Smooth muscle cell (in vitro differentiated cells): ENCODE data around the gene ITGB8. TPM values are rescaled to one million over a fixed set of nuclear protein-coding genes. Genes with fewer than 3 reads are reported as not detected.

Experiments
- DNase-seq: peaks from one replicate; lab custom pipeline; 2025; ENCODE audit not compliant: unreplicated experiment; lab: John Stamatoyannopoulos, UW
- H2AFZ ChIP-seq: fragments of 200-600 bp; sonication (generic); 2 replicates; pipeline ENCODE4 v1.6.0; 2016; ENCODE audit warnings: antibody characterized with exemption, low read depth, mild to moderate bottlenecking
- H3F3A ChIP-seq: fragments of 200-600 bp; sonication (generic); 2 replicates; pipeline ENCODE4 v1.6.0; 2017; ENCODE audit warnings: antibody characterized with exemption, low read depth
- H3K27ac ChIP-seq: fragments of 200-600 bp; sonication (generic); 2 replicates; pipeline ENCODE4 v1.5.1; 2016; ENCODE audit warnings: low read depth, mild to moderate bottlenecking
- H3K27me3 ChIP-seq: fragments of 200-600 bp; sonication (generic); 2 replicates; pipeline ENCODE4 v1.6.1; 2016; ENCODE audit warnings: low read depth, mild to moderate bottlenecking
- H3K36me3 ChIP-seq: fragments of 200-600 bp; sonication (generic); 2 replicates; pipeline ENCODE4 v1.5.1; 2016; ENCODE audit warnings: low read depth
- H3K4me1 ChIP-seq: fragments of 200-600 bp; sonication (generic); 2 replicates; pipeline ENCODE4 v1.5.1; 2016; ENCODE audit warnings: low read depth
- H3K4me2 ChIP-seq: fragments of 200-600 bp; sonication (generic); 2 replicates; pipeline ENCODE4 v1.6.0; 2016; ENCODE audit warnings: mild to moderate bottlenecking
- H3K4me3 ChIP-seq: fragments of 200-600 bp; sonication (generic); 2 replicates; pipeline ENCODE4 v1.5.1; 2016; ENCODE audit warnings: mild to moderate bottlenecking
- H3K79me2 ChIP-seq: fragments of 200-600 bp; sonication (generic); 2 replicates; pipeline ENCODE4 v1.6.0; 2016; ENCODE audit warnings: low read depth, mild to moderate bottlenecking
- H3K9ac ChIP-seq: fragments of 200-600 bp; sonication (generic); 2 replicates; pipeline ENCODE4 v1.6.0; 2016; ENCODE audit warnings: low read depth
- H3K9me3 ChIP-seq: fragments of 200-600 bp; sonication (generic); replicated peaks from 2 replicates; pipeline ENCODE4 v1.5.1; 2016; ENCODE audit warnings: low read depth
- H4K20me1 ChIP-seq: fragments of 200-600 bp; sonication (generic); 2 replicates; pipeline ENCODE4 v1.6.0; 2016; ENCODE audit warnings: low read depth
- WGBS: methylation state at CpG from one replicate; pipeline ENCODE4 v1.1.7; 2016; ENCODE audit warnings: low lambda C conversion rate; 5-methylcytosine and 5-hydroxymethylcytosine counted together
- polyA plus RNA-seq: library from polyadenylated mRNA; unstranded; fragments of >200 nt; fragmentation: Nextera tagmentation; extraction: Ambion mirVana; gene quantifications from 2 replicates; pipeline ENCODE4 v1.2.1, GENCODE V29; 2016
- total RNA-seq: library from RNA; depleted of rRNA; stranded (reverse); fragments of >200 nt; gene quantifications from 2 replicates; pipeline ENCODE4 v1.2.3, GENCODE V29; 2014
- TF ChIP-seq, protein P1 (sequence below): fragments of 200-600 bp; sonication (generic); IDR thresholded peaks from 2 replicates; pipeline ENCODE4 v1.5.1; 2017; ENCODE audit warnings: borderline replicate concordance, mild to moderate bottlenecking, antibody characterized with exemption; ENCODE audit not compliant: insufficient read depth, poor library complexity, severe bottlenecking

The ITGB8 gene
- total and polyA plus RNA-seq, 2 experiments from 2014 or later = 0.38 to 10.2 TPM

DNA sequence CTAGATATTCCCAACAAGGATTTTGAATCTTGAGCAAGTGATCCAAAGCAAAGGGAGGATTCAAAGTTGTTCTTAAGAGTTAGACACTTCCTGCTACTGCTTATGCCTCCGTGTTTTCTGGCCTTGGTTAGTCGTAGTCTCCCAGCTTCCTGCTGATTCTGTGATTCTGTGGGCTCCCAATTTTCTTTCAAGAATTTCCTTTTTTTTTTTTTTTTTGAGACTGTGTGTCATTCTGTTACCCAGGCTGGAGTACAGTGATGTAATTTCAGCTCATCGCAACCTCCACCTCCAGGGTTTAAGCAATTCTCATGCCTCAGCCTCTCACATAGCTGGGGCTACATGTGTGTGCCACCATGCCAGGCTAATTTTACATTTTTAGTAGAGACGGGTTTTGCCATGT lies 4.4 kb upstream of the ITGB8 start:
- Histone ChIP-seq H3K9me3 (no peaks in the 10 kb centered on the region), H3K4me3 (no peak overlapping the region), H3K27me3 (no peaks in the 10 kb centered on the region), H3K36me3 (no peaks in the 10 kb centered on the region), H3K79me2 (no peaks in the 10 kb centered on the region), H3K4me1 (no peaks in the 10 kb centered on the region), H3K27ac (no peak overlapping the region), H3F3A (no peaks in the 10 kb centered on the region), H3K9ac (no peak overlapping the region), H3K4me2 (no peak overlapping the region), H2AFZ (no peak overlapping the region), H4K20me1 (no peaks in the 10 kb centered on the region)
- DNase-seq = no peak
- TF ChIP-seq, protein P1, sequence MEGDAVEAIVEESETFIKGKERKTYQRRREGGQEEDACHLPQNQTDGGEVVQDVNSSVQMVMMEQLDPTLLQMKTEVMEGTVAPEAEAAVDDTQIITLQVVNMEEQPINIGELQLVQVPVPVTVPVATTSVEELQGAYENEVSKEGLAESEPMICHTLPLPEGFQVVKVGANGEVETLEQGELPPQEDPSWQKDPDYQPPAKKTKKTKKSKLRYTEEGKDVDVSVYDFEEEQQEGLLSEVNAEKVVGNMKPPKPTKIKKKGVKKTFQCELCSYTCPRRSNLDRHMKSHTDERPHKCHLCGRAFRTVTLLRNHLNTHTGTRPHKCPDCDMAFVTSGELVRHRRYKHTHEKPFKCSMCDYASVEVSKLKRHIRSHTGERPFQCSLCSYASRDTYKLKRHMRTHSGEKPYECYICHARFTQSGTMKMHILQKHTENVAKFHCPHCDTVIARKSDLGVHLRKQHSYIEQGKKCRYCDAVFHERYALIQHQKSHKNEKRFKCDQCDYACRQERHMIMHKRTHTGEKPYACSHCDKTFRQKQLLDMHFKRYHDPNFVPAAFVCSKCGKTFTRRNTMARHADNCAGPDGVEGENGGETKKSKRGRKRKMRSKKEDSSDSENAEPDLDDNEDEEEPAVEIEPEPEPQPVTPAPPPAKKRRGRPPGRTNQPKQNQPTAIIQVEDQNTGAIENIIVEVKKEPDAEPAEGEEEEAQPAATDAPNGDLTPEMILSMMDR = no peak
- WGBS = 94% methylated on average over 4 of the region's 4 CpGs

DNA sequence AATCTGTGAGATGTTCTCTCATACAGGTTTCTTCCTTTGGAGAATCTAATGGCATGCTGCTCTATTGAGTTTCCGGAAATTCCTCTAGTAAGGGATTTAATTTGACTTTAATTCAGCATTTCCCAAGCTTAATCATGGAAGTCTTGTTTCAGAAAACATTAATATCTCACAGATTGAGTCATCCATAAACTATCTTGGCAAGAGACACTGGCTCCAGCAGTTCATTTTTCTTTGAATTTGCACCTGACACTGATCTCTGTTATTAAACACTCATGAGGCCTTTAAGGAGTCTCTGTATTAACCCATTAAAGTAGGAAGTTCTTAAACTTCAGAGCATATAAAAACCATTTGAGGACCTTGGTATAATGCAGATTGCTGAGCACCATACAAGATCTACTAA lies 3.6 kb upstream of the ITGB8 start:
- H3K9ac ChIP-seq = no peak overlapping the region
- DNase-seq = no peak
- no peaks in the 10 kb centered on the region for H3K79me2 ChIP-seq
- no peak overlapping the region for H3K4me2 ChIP-seq
- H3K27ac ChIP-seq = no peak overlapping the region
- WGBS = 96% methylated on average over 1 of the region's 1 CpG
- H3K36me3 ChIP-seq = no peaks in the 10 kb centered on the region
- H2AFZ ChIP-seq = no peak overlapping the region
- peaks cover 4% of the 10 kb centered on the region for H3K27me3 ChIP-seq
- H3F3A ChIP-seq = no peaks in the 10 kb centered on the region
- no peaks in the 10 kb centered on the region for H3K4me1 ChIP-seq
- no peak overlapping the region for H3K4me3 ChIP-seq
- TF ChIP-seq, protein P1 = no peak
- H4K20me1 ChIP-seq = no peaks in the 10 kb centered on the region
- no peaks in the 10 kb centered on the region for H3K9me3 ChIP-seq

DNA sequence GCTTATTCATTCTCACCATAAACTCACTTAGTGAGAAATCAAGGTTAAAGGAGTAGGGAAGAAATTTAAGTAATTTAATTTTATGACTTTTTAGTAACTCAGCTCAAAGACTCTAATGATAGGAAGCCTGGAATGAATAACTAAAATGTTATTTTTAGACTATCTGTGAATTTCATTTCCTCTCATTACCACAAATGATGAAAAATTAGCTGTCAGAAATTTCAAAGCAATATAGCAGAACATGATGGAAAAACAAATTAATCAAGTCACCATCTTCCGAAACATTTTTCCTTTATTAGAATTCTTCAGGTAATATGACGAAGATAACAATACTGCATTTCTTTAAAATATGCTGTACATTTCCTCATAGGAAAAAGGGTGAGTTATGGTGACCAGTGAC lies 2.7 kb upstream of the ITGB8 start:
- Histone ChIP-seq H3K4me2 (no peak overlapping the region), H3K9me3 (no peaks in the 10 kb centered on the region), H3K27me3 (peaks cover 5% of the 10 kb centered on the region), H3K4me3 (no peak overlapping the region), H3K4me1 (no peaks in the 10 kb centered on the region), H3K79me2 (no peaks in the 10 kb centered on the region), H3K36me3 (no peaks in the 10 kb centered on the region), H2AFZ (no peak overlapping the region), H3K9ac (no peak overlapping the region), H3F3A (no peaks in the 10 kb centered on the region), H4K20me1 (no peaks in the 10 kb centered on the region), H3K27ac (no peak overlapping the region)
- TF ChIP-seq, protein P1 = no peak
- WGBS = 95% methylated on average over 2 of the region's 2 CpGs
- DNase-seq = no peak

DNA sequence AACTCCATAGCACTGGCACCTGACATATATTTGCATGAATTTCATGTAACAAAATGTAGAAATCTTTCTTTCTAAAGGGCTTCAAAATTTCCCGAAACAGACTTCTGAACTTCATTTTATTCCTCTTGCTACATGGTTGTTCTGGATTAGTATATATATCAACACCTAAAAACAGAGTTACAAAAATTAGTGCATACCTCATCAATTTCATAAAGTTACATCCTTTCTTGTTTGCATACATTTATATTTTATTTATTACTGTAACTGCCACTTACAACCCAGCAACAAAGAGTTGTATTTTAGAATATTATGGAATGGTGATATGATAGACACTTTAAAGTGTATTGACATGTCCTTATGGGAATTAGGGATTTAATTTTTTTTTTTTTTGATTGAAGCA lies 2.0 kb upstream of the ITGB8 start:
- H3K4me1 ChIP-seq = no peaks in the 10 kb centered on the region
- no peaks in the 10 kb centered on the region for H3K79me2 ChIP-seq
- peaks cover 5% of the 10 kb centered on the region for H3K27me3 ChIP-seq
- no peaks in the 10 kb centered on the region for H3K9me3 ChIP-seq
- no peaks in the 10 kb centered on the region for H3F3A ChIP-seq
- no peak for DNase-seq
- no peaks in the 10 kb centered on the region for H3K36me3 ChIP-seq
- peak overlapping the region; percentile 84 for H3K4me3 ChIP-seq
- 100% methylated on average over 1 of the region's 1 CpG for WGBS
- no peak overlapping the region for H2AFZ ChIP-seq
- no peaks in the 10 kb centered on the region for H4K20me1 ChIP-seq
- no peak overlapping the region for H3K4me2 ChIP-seq
- peak overlapping the region; percentile 99 for H3K27ac ChIP-seq
- H3K9ac ChIP-seq = no peak overlapping the region
- TF ChIP-seq, protein P1 = no peak
